ENCODE results near the gene JAKMIP1.

JAKMIP1 gene

GRCh38 chr4:6207602-6208001 lies 7.3 kb upstream of the JAKMIP1 start:
- TF ChIP-seq CTCF (IDR thresholded peaks at IDR 0.05; ENCODE audit: low read depth, low read length, poor library complexity, severe bottlenecking): no peak
- no peak for TF ChIP-seq EZH2phosphoT487 (IDR thresholded peaks at IDR 0.05; ENCODE audit: borderline replicate concordance, low read length)
- Histone ChIP-seq H3K36me3 (ENCODE audit: control insufficient read depth, low read length) (no peaks in the 10 kb centered on the region), H3K4me3 (ENCODE audit: low read length) (no peak overlapping the region), H3F3A (ENCODE audit: control insufficient read depth, insufficient read depth) (no peaks in the 10 kb centered on the region), H4K20me1 (ENCODE audit: control insufficient read depth, insufficient read depth, low read depth, low read length) (no peaks in the 10 kb centered on the region), H3K79me2 (ENCODE audit: control insufficient read depth, low read length) (no peaks in the 10 kb centered on the region), H3K9me3 (ENCODE audit: control insufficient read depth, insufficient read depth, low read length) (no peaks in the 10 kb centered on the region), H3K27me3 (ENCODE audit: control insufficient read depth, low read length) (no peaks in the 10 kb centered on the region), H3K4me1 (ENCODE audit: control insufficient read depth, low read length) (no peaks in the 10 kb centered on the region), H3K4me2 (ENCODE audit: low read length) (no peak overlapping the region), H3K27ac (ENCODE audit: low read depth, low read length) (no peak overlapping the region), H3K9me2 (replicated peaks; ENCODE audit: control insufficient read depth, low read length) (no peaks in the 10 kb centered on the region)

- H3K79me2 ChIP-seq (ENCODE audit: control insufficient read depth, low read length): no peaks in the 10 kb centered on the region
- H3K4me3 ChIP-seq (ENCODE audit: low read length): no peak overlapping the region
- H3K9me3 ChIP-seq (ENCODE audit: control insufficient read depth, insufficient read depth, low read length): peaks cover under 1% of the 10 kb centered on the region; the same call in 1 of the 2 replicates
- H3K36me3 ChIP-seq (ENCODE audit: control insufficient read depth, low read length): no peaks in the 10 kb centered on the region
- no peaks in the 10 kb centered on the region for H3K27me3 ChIP-seq (ENCODE audit: control insufficient read depth, low read length)
- no peak overlapping the region for H3K4me2 ChIP-seq (ENCODE audit: low read length)
- no peaks in the 10 kb centered on the region for H4K20me1 ChIP-seq (ENCODE audit: control insufficient read depth, insufficient read depth, low read depth, low read length)
- TF ChIP-seq EZH2phosphoT487 (IDR thresholded peaks at IDR 0.05; ENCODE audit: borderline replicate concordance, low read length) (no peak), CTCF (IDR thresholded peaks at IDR 0.05; ENCODE audit: low read depth, low read length, poor library complexity, severe bottlenecking) (no peak)
- H3K9me2 ChIP-seq (replicated peaks; ENCODE audit: control insufficient read depth, low read length): no peaks in the 10 kb centered on the region
- H3K4me1 ChIP-seq (ENCODE audit: control insufficient read depth, low read length): peaks cover 1% of the 10 kb centered on the region
- no peak overlapping the region for H3K27ac ChIP-seq (ENCODE audit: low read depth, low read length)
- no peaks in the 10 kb centered on the region for H3F3A ChIP-seq (ENCODE audit: control insufficient read depth, insufficient read depth)
Measured at GRCh38 chr4:6206771-6207290, 6.5 kb upstream of the JAKMIP1 start.

DNA sequence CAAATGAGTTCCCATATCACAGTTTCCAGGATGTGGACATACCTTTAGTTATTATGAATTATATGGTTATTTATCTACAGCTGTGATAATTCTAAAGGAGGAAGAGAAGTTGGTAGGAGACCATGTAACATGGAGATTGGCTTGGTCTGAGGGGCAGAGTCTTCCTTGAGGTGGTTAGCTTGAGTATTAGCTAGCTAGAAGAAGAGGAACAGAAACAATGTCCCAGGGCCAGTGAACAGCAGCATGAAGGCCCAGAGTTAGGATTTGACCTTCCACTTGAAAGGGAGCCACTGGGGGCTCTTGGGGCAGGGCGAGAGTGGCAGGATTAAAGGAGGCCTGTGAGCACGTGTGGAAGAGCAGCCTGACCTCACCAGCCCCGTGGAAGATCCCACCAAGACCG lies 5.6 kb upstream of the JAKMIP1 start:
- H3K9me2 ChIP-seq (replicated peaks; ENCODE audit: control insufficient read depth, low read length): no peaks in the 10 kb centered on the region
- H4K20me1 ChIP-seq (ENCODE audit: control insufficient read depth, insufficient read depth, low read depth, low read length): no peaks in the 10 kb centered on the region
- peaks cover 6% of the 10 kb centered on the region for H3K4me1 ChIP-seq (ENCODE audit: control insufficient read depth, low read length)
- TF ChIP-seq CTCF (IDR thresholded peaks at IDR 0.05; ENCODE audit: low read depth, low read length, poor library complexity, severe bottlenecking): no peak
- TF ChIP-seq EZH2phosphoT487 (IDR thresholded peaks at IDR 0.05; ENCODE audit: borderline replicate concordance, low read length): no peak
- no peaks in the 10 kb centered on the region for H3F3A ChIP-seq (ENCODE audit: control insufficient read depth, insufficient read depth)
- no peak overlapping the region for H3K4me3 ChIP-seq (ENCODE audit: low read length)
- H3K79me2 ChIP-seq (ENCODE audit: control insufficient read depth, low read length): no peaks in the 10 kb centered on the region
- H3K27ac ChIP-seq (ENCODE audit: low read depth, low read length): no peak overlapping the region
- no peaks in the 10 kb centered on the region for H3K36me3 ChIP-seq (ENCODE audit: control insufficient read depth, low read length)
- no peak overlapping the region for H3K4me2 ChIP-seq (ENCODE audit: low read length)
- H3K27me3 ChIP-seq (ENCODE audit: control insufficient read depth, low read length): no peaks in the 10 kb centered on the region
- peaks cover 9% of the 10 kb centered on the region; the same call in 1 of the 2 replicates for H3K9me3 ChIP-seq (ENCODE audit: control insufficient read depth, insufficient read depth, low read length)
